Astrocyte (in vitro differentiated cells and primary cell): ENCODE measurements around the gene MIOS.

ENCODE experiments used
- CTCF ChIP-seq: IDR thresholded peaks from 2 replicates; pipeline ENCODE4 v1.5.1; 2011; ENCODE audit warnings: low read depth, mild to moderate bottlenecking, inconsistent platforms, low read length, moderate library complexity; ENCODE audit not compliant: insufficient read depth
- EZH2 ChIP-seq: IDR thresholded peaks from 2 replicates; pipeline ENCODE4 v1.6.1; 2012; ENCODE audit warnings: mild to moderate bottlenecking, low read length, inconsistent platforms; ENCODE audit not compliant: insufficient read depth

- TF ChIP-seq CTCF (no peak), EZH2 (no peak)
Observed at GRCh38 chr7:7535691-7536090, 31.0 kb upstream of the MIOS start, which contains the start of gene COL28A1.
